Hepatocyte (in vitro differentiated cells): Measurements from ENCODE around the gene ZNF79.

ENCODE experiments used
- EZH2 ChIP-seq: fragments of 200-600 bp; sonication (generic); IDR thresholded peaks from 2 replicates; pipeline ENCODE4 v1.6.1; 2016; ENCODE audit warnings: antibody characterized with exemption, mild to moderate bottlenecking, borderline replicate concordance
- EZH2phosphoT487 ChIP-seq: fragments of 200-600 bp; sonication (generic); IDR thresholded peaks from one replicate; pipeline ENCODE4 v1.6.1; 2018; ENCODE audit warnings: antibody characterized with exemption, mild to moderate bottlenecking, low read depth, moderate library complexity; ENCODE audit not compliant: unreplicated experiment, severe bottlenecking
- TF ChIP-seq, protein P1 (sequence below): fragments of 200-600 bp; sonication (generic); IDR thresholded peaks from 2 replicates; pipeline ENCODE4 v1.5.1; 2016; ENCODE audit warnings: antibody characterized with exemption, mild to moderate bottlenecking; ENCODE audit not compliant: poor library complexity

DNA sequence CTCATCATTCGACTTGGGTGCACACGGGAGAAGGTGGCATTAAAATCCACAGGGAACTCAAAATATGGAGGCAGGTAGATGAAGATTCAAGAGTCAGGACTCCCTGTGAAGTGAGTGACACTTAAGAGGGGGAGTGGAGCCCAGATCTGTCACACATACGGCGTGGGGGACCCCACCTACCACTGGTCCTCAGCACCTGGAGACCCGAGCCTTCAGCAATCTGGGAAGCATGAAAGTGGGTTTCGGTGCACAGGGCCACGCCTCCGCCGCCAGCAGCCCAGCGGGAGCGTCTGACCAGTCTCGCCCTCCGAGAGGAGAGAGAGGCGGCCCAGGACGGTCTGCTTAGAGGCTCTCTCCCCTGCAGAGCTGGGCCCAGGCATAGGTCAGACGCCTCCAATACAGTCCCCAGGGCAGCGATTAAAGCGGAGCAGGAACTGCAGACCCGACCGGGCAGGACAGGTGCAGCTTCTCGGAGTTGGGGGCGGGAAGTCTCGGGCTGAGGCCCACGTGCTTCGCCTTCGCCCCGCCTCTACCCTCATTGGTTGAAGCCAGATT lies 27.9 kb upstream of the ZNF79 start:
- TF ChIP-seq, protein P1, sequence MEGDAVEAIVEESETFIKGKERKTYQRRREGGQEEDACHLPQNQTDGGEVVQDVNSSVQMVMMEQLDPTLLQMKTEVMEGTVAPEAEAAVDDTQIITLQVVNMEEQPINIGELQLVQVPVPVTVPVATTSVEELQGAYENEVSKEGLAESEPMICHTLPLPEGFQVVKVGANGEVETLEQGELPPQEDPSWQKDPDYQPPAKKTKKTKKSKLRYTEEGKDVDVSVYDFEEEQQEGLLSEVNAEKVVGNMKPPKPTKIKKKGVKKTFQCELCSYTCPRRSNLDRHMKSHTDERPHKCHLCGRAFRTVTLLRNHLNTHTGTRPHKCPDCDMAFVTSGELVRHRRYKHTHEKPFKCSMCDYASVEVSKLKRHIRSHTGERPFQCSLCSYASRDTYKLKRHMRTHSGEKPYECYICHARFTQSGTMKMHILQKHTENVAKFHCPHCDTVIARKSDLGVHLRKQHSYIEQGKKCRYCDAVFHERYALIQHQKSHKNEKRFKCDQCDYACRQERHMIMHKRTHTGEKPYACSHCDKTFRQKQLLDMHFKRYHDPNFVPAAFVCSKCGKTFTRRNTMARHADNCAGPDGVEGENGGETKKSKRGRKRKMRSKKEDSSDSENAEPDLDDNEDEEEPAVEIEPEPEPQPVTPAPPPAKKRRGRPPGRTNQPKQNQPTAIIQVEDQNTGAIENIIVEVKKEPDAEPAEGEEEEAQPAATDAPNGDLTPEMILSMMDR = no peak
- no peak for TF ChIP-seq EZH2
- no peak for TF ChIP-seq EZH2phosphoT487
